ENCODE data around the gene PARD6A.

- TF ChIP-seq POLR2AphosphoS5 (IDR thresholded peaks at IDR 0.05; ENCODE audit: low read depth, low read length): no peak
- no peak for TF ChIP-seq ZIK1 (CRISPR knock-in tag; IDR thresholded peaks at IDR 0.05; ENCODE audit: borderline replicate concordance, low read depth)
- no peak for TF ChIP-seq ATF3 (CRISPR knock-in tag; IDR thresholded peaks at IDR 0.05)
- TF ChIP-seq POLR2A (IDR thresholded peaks at IDR 0.05; ENCODE audit: insufficient read depth in 1 of 2, low read depth in 2 of 2, low read length in 2 of 2): no peak
- no peak for TF ChIP-seq SIN3A (IDR thresholded peaks at IDR 0.05; ENCODE audit: borderline replicate concordance, low read depth, low read length)
- no peak for TF ChIP-seq EZH2 (conservative IDR thresholded peaks at IDR 0.05; ENCODE audit: low read depth, low read length)
- TF ChIP-seq CTCF (CRISPR knock-in tag; IDR thresholded peaks at IDR 0.05): no peak
- TF ChIP-seq FOXM1 (CRISPR knock-in tag; IDR thresholded peaks at IDR 0.05): no peak
- no peak for TF ChIP-seq DNMT3B (CRISPR knock-in tag; conservative IDR thresholded peaks at IDR 0.05)
- TF ChIP-seq MAX (IDR thresholded peaks at IDR 0.05): no peak
These were observed 6.3 kb upstream of the PARD6A start for GRCh38 chr16:67654403-67654911.

Data from HepG2 (cell line).